ENCODE results near the gene SCTR.

SCTR gene

GRCh38 chr2:119402645-119403560 lies 121.4 kb downstream of the SCTR start:
- no peak for DNase-seq

GRCh38 chr2:119402106-119402505 lies 122.2 kb downstream of the SCTR start:
- DNase-seq: no peak

GRCh38 chr2:119397196-119397595 lies 127.1 kb downstream of the SCTR start:
- no peak for DNase-seq

GRCh38 chr2:119393971-119394748 lies 130.1 kb downstream of the SCTR start:
- no peak for DNase-seq

Measured in NCI-H510A treated with DMSO at 0.1 percent for 48 hours (cell line).